BLaER1 (cell line): ENCODE results near the gene USP14.
A peak's percentile ranks its signal among the peaks of the same experiment; 100 is the strongest.
"Not testable (repeated sequence)": the region's sequence is repeated elsewhere in the genome, so short reads cannot be mapped to it uniquely, and the experiment has no call there.

Source experiments
- H3K27ac ChIP-seq: shearing (Covaris generic); formaldehyde crosslinking; 2 replicates; pipeline ENCODE4 v1.8.1; 2022
- H3K27me3 ChIP-seq: shearing (Covaris generic); formaldehyde crosslinking; 2 replicates; pipeline ENCODE4 v1.8.1; 2022
- H3K36me3 ChIP-seq: shearing (Covaris generic); formaldehyde crosslinking; 2 replicates; pipeline ENCODE4 v1.8.1; 2022
- H3K4me1 ChIP-seq: shearing (Covaris generic); formaldehyde crosslinking; 2 replicates; pipeline ENCODE4 v1.8.1; 2022
- H3K4me2 ChIP-seq: shearing (Covaris generic); formaldehyde crosslinking; 2 replicates; pipeline ENCODE4 v1.8.1; 2022
- H3K4me3 ChIP-seq: shearing (Covaris generic); formaldehyde crosslinking; 2 replicates; pipeline ENCODE4 v1.8.1; 2022
- H3K9ac ChIP-seq: shearing (Covaris generic); formaldehyde crosslinking; 2 replicates; pipeline ENCODE4 v1.8.1; 2022
- H3K9me3 ChIP-seq: shearing (Covaris generic); formaldehyde crosslinking; 2 replicates; pipeline ENCODE4 v1.8.1; 2022
- H4K20me1 ChIP-seq: shearing (Covaris generic); formaldehyde crosslinking; 2 replicates; pipeline ENCODE4 v1.8.1; 2022
- Cebpa-rat ChIP-seq: shearing (Covaris generic); IDR thresholded peaks from 2 replicates; pipeline ENCODE4 v1.8.1; 2022

Gene USP14

GRCh38 chr18:135045-135444 lies 23.3 kb upstream of the USP14 start:
- H3K4me1 ChIP-seq: no peaks in the 10 kb centered on the region
- H3K9me3 ChIP-seq: peaks cover 12% of the 10 kb centered on the region
- H4K20me1 ChIP-seq: no peaks in the 10 kb centered on the region
- no peak overlapping the region for H3K27ac ChIP-seq
- no peak for TF ChIP-seq Cebpa-rat
- H3K27me3 ChIP-seq: no peaks in the 10 kb centered on the region
- H3K4me2 ChIP-seq: no peak overlapping the region
- H3K9ac ChIP-seq: no peak overlapping the region
- no peaks in the 10 kb centered on the region for H3K36me3 ChIP-seq
- H3K4me3 ChIP-seq: no peak overlapping the region

- no peaks in the 10 kb centered on the region for H4K20me1 ChIP-seq
- no peak overlapping the region for H3K4me2 ChIP-seq
- peaks cover 3% of the 10 kb centered on the region for H3K9me3 ChIP-seq
- H3K27me3 ChIP-seq: no peaks in the 10 kb centered on the region
- no peaks in the 10 kb centered on the region for H3K4me1 ChIP-seq
- no peaks in the 10 kb centered on the region for H3K36me3 ChIP-seq
- no peak overlapping the region for H3K27ac ChIP-seq
- TF ChIP-seq Cebpa-rat: no peak
- no peak overlapping the region for H3K4me3 ChIP-seq
- H3K9ac ChIP-seq: no peak overlapping the region
These were observed 21.9 kb upstream of the USP14 start for GRCh38 chr18:136433-136832.

- H3K27me3 ChIP-seq: no peaks in the 10 kb centered on the region
- H3K4me2 ChIP-seq: no peak overlapping the region
- H3K9me3 ChIP-seq: no peaks in the 10 kb centered on the region; the same call in 1 of the 2 replicates
- H3K4me1 ChIP-seq: no peaks in the 10 kb centered on the region
- no peak for TF ChIP-seq Cebpa-rat
- no peaks in the 10 kb centered on the region for H3K36me3 ChIP-seq
- no peaks in the 10 kb centered on the region for H4K20me1 ChIP-seq
- no peak overlapping the region for H3K27ac ChIP-seq
- no peak overlapping the region for H3K4me3 ChIP-seq
- no peak overlapping the region for H3K9ac ChIP-seq
These were observed 21.0 kb upstream of the USP14 start for GRCh38 chr18:137327-137726.

DNA sequence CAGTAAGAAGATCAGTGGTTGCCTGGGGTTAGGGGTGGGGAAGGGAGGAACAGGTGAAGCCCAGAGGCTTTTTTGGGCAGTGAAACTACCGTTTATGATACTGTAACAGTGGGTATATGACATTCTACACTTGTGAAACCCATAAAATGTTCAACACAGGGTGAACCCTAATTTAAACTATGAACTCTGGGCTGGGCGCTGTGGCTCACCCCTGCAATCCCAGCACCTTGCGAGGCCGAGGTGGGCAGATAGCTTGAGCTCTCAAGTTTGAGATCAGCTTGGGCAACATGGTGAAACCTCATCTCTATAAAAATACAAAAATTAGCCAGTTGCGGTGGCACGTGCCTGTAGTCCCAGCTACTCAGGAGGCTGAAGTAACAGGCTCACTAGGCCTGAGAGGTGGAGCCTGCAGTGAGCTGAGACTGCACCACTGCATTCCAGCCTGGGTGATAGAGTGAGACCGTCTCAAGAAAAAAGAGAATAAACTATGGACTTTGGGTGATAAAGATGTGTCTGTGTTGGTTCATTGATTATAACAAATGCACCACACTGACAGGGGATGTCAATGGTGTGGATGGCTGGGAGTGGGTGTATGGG lies 17.6 kb upstream of the USP14 start:
- no peak for TF ChIP-seq Cebpa-rat
- Histone ChIP-seq H3K27ac (no peak overlapping the region), H3K4me2 (no peak overlapping the region), H3K9me3 (no peaks in the 10 kb centered on the region; the same call in 1 of the 2 replicates), H3K9ac (no peak overlapping the region), H3K4me1 (no peaks in the 10 kb centered on the region), H3K4me3 (no peak overlapping the region), H3K27me3 (no peaks in the 10 kb centered on the region), H3K36me3 (no peaks in the 10 kb centered on the region), H4K20me1 (no peaks in the 10 kb centered on the region)

DNA sequence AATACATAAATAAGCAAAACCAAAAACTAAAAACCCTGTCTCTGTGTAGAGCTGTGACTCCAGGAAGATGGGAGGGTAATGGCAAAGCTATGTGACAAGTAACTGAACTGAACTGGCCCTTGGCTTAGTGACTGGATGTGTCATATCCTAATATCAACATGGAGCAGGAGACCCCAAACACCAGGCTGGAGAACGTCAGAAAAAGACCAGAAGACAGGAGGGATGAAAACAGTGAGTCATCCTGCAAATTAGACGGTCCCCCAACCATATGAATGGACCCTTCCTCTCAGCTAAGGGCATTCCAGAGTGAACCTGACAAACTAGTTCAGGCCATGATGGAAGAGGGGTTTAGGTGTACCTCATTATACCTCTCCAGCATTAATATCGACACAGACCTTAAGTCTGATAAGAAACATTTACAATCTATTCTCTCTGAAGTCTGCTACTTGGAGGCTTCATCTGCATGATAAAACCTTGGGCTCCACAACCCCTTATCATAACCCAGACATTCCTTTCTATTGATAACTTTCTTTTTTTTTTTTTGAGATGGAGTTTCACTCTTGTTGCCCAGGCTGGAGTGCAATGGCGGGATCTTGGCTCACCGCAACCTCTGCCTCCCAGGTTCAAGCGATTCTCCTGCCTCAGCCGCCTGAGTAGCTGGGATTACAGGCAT lies 15.6 kb upstream of the USP14 start:
- not testable (repeated sequence) for H3K27ac ChIP-seq, H3K4me1 ChIP-seq, H3K4me3 ChIP-seq, H3K9me3 ChIP-seq, H3K27me3 ChIP-seq, H3K36me3 ChIP-seq, H3K4me2 ChIP-seq, H4K20me1 ChIP-seq, H3K9ac ChIP-seq

- no peaks in the 10 kb centered on the region for H3K4me1 ChIP-seq
- H3K27me3 ChIP-seq: no peaks in the 10 kb centered on the region
- no peak overlapping the region for H3K27ac ChIP-seq
- no peaks in the 10 kb centered on the region for H3K36me3 ChIP-seq
- H3K9ac ChIP-seq: no peak overlapping the region
- H3K4me2 ChIP-seq: no peak overlapping the region
- TF ChIP-seq Cebpa-rat: no peak
- H4K20me1 ChIP-seq: no peaks in the 10 kb centered on the region
- H3K4me3 ChIP-seq: no peak overlapping the region
- no peaks in the 10 kb centered on the region for H3K9me3 ChIP-seq
These were observed 9.5 kb upstream of the USP14 start for GRCh38 chr18:148841-149240.

- no peaks in the 10 kb centered on the region for H3K27me3 ChIP-seq
- H3K4me2 ChIP-seq: no peak overlapping the region
- TF ChIP-seq Cebpa-rat: no peak
- no peak overlapping the region for H3K27ac ChIP-seq
- no peaks in the 10 kb centered on the region for H3K9me3 ChIP-seq
- H3K9ac ChIP-seq: no peak overlapping the region
- H3K4me3 ChIP-seq: no peak overlapping the region
- peaks cover 8% of the 10 kb centered on the region for H4K20me1 ChIP-seq
- peaks cover 6% of the 10 kb centered on the region for H3K4me1 ChIP-seq
- H3K36me3 ChIP-seq: no peaks in the 10 kb centered on the region
These were observed 4.2 kb upstream of the USP14 start for GRCh38 chr18:154151-154550.

DNA sequence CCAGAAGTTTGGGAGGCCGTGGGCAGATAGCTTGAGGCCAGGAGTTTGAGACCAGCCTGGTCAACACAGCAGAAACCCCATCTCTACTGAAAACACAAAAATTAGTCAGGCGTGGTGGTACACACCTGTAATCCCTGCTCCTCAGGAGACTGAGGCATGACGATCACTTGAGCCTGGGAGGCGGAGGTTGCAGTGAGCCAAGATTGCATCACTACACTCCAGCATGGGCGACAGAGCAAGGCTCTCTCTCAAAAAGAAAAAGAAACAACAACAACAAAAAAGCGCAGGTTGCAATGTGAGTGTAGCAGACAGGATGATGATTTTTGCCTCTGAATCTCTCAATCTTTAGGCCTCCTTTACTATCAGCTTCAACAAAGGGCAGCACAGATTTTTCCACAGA lies 2.7 kb upstream of the USP14 start:
- Histone ChIP-seq H3K9me3 (no peaks in the 10 kb centered on the region), H3K27me3 (no peaks in the 10 kb centered on the region), H3K4me1 (peaks cover 22% of the 10 kb centered on the region), H3K9ac (no peak overlapping the region), H3K27ac (no peak overlapping the region), H3K4me2 (no peak overlapping the region), H3K4me3 (no peak overlapping the region), H4K20me1 (peaks cover 23% of the 10 kb centered on the region), H3K36me3 (peaks cover under 1% of the 10 kb centered on the region; the same call in 1 of the 2 replicates)
- TF ChIP-seq Cebpa-rat: no peak; the same call in 1 of the 2 replicates

- peaks cover 33% of the 10 kb centered on the region for H4K20me1 ChIP-seq
- H3K9me3 ChIP-seq: no peaks in the 10 kb centered on the region
- peaks cover 28% of the 10 kb centered on the region for H3K4me1 ChIP-seq
- no peaks in the 10 kb centered on the region for H3K27me3 ChIP-seq
- no peak overlapping the region for H3K4me2 ChIP-seq
- H3K36me3 ChIP-seq: peaks cover 9% of the 10 kb centered on the region; the same call in 1 of the 2 replicates
- no peak overlapping the region for H3K27ac ChIP-seq
- no peak overlapping the region for H3K4me3 ChIP-seq
- TF ChIP-seq Cebpa-rat: no peak
- H3K9ac ChIP-seq: no peak overlapping the region
These were observed 1.7 kb upstream of the USP14 start for GRCh38 chr18:156514-157230.

- Histone ChIP-seq H3K36me3 (peaks cover 27% of the 10 kb centered on the region), H3K9ac (peak overlapping the region; percentile 91), H3K4me1 (peaks cover 28% of the 10 kb centered on the region), H3K27me3 (no peaks in the 10 kb centered on the region), H3K4me3 (peak overlapping the region; percentile 87), H3K27ac (peak overlapping the region; percentile 84), H3K4me2 (peak overlapping the region; percentile 94), H4K20me1 (peaks cover 58% of the 10 kb centered on the region), H3K9me3 (no peaks in the 10 kb centered on the region)
- no peak for TF ChIP-seq Cebpa-rat
These were observed 788 bp downstream of the USP14 start for GRCh38 chr18:159037-159652.
